GM19438 (cell line): ENCODE data around the gene OCLN.
A peak's percentile ranks its signal among the peaks of the same experiment; 100 is the strongest.
"Not testable (repeated sequence)": the region's sequence is repeated elsewhere in the genome, so short reads cannot be mapped to it uniquely, and the experiment has no call there.

Source experiments
- ATAC-seq: cut with Tn5 transposase; IDR thresholded peaks from one replicate; pipeline ENCODE4 v1.9.1; 2021; ENCODE audit warnings: low read depth; ENCODE audit not compliant: unreplicated experiment

OCLN gene

GRCh38 chr5:69492391-69492922, at the start of gene OCLN:
OCLN (plus strand) TSS chr5:69492790; CDS start chr5:69504245, 11,455 bp downstream.
- peak; percentile 57 for ATAC-seq

- ATAC-seq: no peak
Measured at GRCh38 chr5:69444127-69444754, 48.3 kb upstream of the OCLN start.

- no peak for ATAC-seq
Measured at GRCh38 chr5:69449511-69449910, 43.1 kb upstream of the OCLN start.

- no peak for ATAC-seq
Measured at GRCh38 chr5:69450116-69450515, 42.5 kb upstream of the OCLN start.

- not testable (repeated sequence) for ATAC-seq
Measured at GRCh38 chr5:69450527-69450926, 42.1 kb upstream of the OCLN start.

GRCh38 chr5:69451941-69452647, 40.5 kb upstream of the OCLN start:
- no peak for ATAC-seq

- ATAC-seq: not testable (repeated sequence)
Measured at GRCh38 chr5:69453487-69453886, 39.1 kb upstream of the OCLN start.

- ATAC-seq: no peak
Measured at GRCh38 chr5:69454460-69455249, 37.9 kb upstream of the OCLN start.

GRCh38 chr5:69455428-69455988, 37.1 kb upstream of the OCLN start:
- ATAC-seq: not testable (repeated sequence)

GRCh38 chr5:69462170-69462569, 30.4 kb upstream of the OCLN start:
- no peak for ATAC-seq

- not testable (repeated sequence) for ATAC-seq
Measured at GRCh38 chr5:69466375-69466774, 26.2 kb upstream of the OCLN start.

GRCh38 chr5:69467442-69468225, 25.0 kb upstream of the OCLN start:
- peak; percentile 93 for ATAC-seq

GRCh38 chr5:69468631-69469030, 24.0 kb upstream of the OCLN start:
- no peak for ATAC-seq

GRCh38 chr5:69471516-69471915, 21.1 kb upstream of the OCLN start:
- ATAC-seq: not testable (repeated sequence)

- not testable (repeated sequence) for ATAC-seq
Measured at GRCh38 chr5:69472535-69473143, 20.0 kb upstream of the OCLN start.

- ATAC-seq: no peak
Measured at GRCh38 chr5:69477170-69477569, 15.4 kb upstream of the OCLN start.

- ATAC-seq: not testable (repeated sequence)
Measured at GRCh38 chr5:69478296-69478695, 14.3 kb upstream of the OCLN start.

- ATAC-seq: no peak
Measured at GRCh38 chr5:69484891-69485290, 7.7 kb upstream of the OCLN start.

- no peak for ATAC-seq
Measured at GRCh38 chr5:69485471-69485870, 7.1 kb upstream of the OCLN start.

GRCh38 chr5:69489246-69489645, 3.3 kb upstream of the OCLN start:
- ATAC-seq: no peak
